Measurements from ENCODE around the gene SF3A1. TPM values are rescaled to one million over a fixed set of nuclear protein-coding genes. Genes with fewer than 3 reads are reported as not detected.

Gene SF3A1
- total RNA-seq = 25.2 and 32.3 TPM in 2 replicates

GRCh38 chr22:30356449-30357235 lies at the start of gene SF3A1, which contains the start of gene CCDC157:
Gene SF3A1, minus strand, starts transcription at chr22:30356894. Its CDS starts 102 bp downstream, at chr22:30356792.
Gene CCDC157, plus strand, starts transcription at chr22:30357007. Its CDS starts 8,994 bp downstream, at chr22:30366001.

GRCh38 chr22:30396871-30397655 lies 40.4 kb upstream of the SF3A1 start, which contains the start of gene SEC14L2:
Gene SEC14L2, plus strand, starts transcription at chr22:30397018. Its CDS starts 99 bp downstream, at chr22:30397117.

GRCh38 chr22:30386960-30387827 lies 30.5 kb upstream of the SF3A1 start, which contains the start of gene RNF215:
Gene RNF215, minus strand, starts transcription at chr22:30387411. Its CDS starts 98 bp downstream, at chr22:30387313.

GRCh38 chr22:30326706-30327362 lies 29.9 kb downstream of the SF3A1 start, which contains the start of gene TBC1D10A:
Gene TBC1D10A, minus strand, starts transcription at chr22:30326941. Its CDS starts 60 bp downstream, at chr22:30326881.

GRCh38 chr22:30289141-30289979 lies 67.3 kb downstream of the SF3A1 start, which contains the start of gene CASTOR1:
Gene CASTOR1, minus strand, starts transcription at chr22:30289505. Its CDS starts 8 bp downstream, at chr22:30289497.

Other genes with a start within 250 kb of the SF3A1 start
- gene LIF, start 110.1 kb downstream of the SF3A1 start, total RNA-seq = 0.26 and 1.6 TPM in 2 replicates
- not detected in 2 replicates for gene OSM, start 90.0 kb downstream of the SF3A1 start, total RNA-seq
- 24.3 and 42.6 TPM in 2 replicates for gene CASTOR1, start 67.4 kb downstream of the SF3A1 start, total RNA-seq
- 10.9 and 27.8 TPM in 2 replicates for gene TBC1D10A, start 30.0 kb downstream of the SF3A1 start, total RNA-seq
- gene CCDC157, start 113 bp upstream of the SF3A1 start, total RNA-seq = 0.17 and 3.2 TPM in 2 replicates
- gene RNF215, start 30.5 kb upstream of the SF3A1 start, total RNA-seq = 17.5 and 25.2 TPM in 2 replicates
- 4.0 and 5.0 TPM in 2 replicates for gene SEC14L2, start 40.1 kb upstream of the SF3A1 start, total RNA-seq
- 3.3 and 14.2 TPM in 2 replicates for gene MTFP1, start 68.9 kb upstream of the SF3A1 start, total RNA-seq
- gene SEC14L3, start 115.1 kb upstream of the SF3A1 start, total RNA-seq = not detected in 2 replicates
- not detected in 2 replicates for gene SEC14L4, start 148.8 kb upstream of the SF3A1 start, total RNA-seq
- gene SEC14L6, start 189.8 kb upstream of the SF3A1 start, total RNA-seq = under 0.01 TPM in 1 of 2 replicates, not detected in the other
- gene GAL3ST1, start 217.8 kb upstream of the SF3A1 start, total RNA-seq = 0.12 TPM in 1 of 2 replicates, not detected in the other
- 54.1 and 63.2 TPM in 2 replicates for gene PES1, start 235.0 kb upstream of the SF3A1 start, total RNA-seq